Smooth muscle cell (in vitro differentiated cells): ENCODE data around the gene ADARB1. TPM values are rescaled to one million over a fixed set of nuclear protein-coding genes. Genes with fewer than 3 reads are reported as not detected.
"Not testable (repeated sequence)": the region's sequence is repeated elsewhere in the genome, so short reads cannot be mapped to it uniquely, and the experiment has no call there.

Experiments
- DNase-seq: peaks from one replicate; lab custom pipeline; 2025; ENCODE audit not compliant: unreplicated experiment; lab: John Stamatoyannopoulos, UW
- H2AFZ ChIP-seq: fragments of 200-600 bp; sonication (generic); 2 replicates; pipeline ENCODE4 v1.6.0; 2016; ENCODE audit warnings: antibody characterized with exemption, low read depth, mild to moderate bottlenecking
- H3F3A ChIP-seq: fragments of 200-600 bp; sonication (generic); 2 replicates; pipeline ENCODE4 v1.6.0; 2017; ENCODE audit warnings: antibody characterized with exemption, low read depth
- H3K27ac ChIP-seq: fragments of 200-600 bp; sonication (generic); 2 replicates; pipeline ENCODE4 v1.5.1; 2016; ENCODE audit warnings: low read depth, mild to moderate bottlenecking
- H3K27me3 ChIP-seq: fragments of 200-600 bp; sonication (generic); 2 replicates; pipeline ENCODE4 v1.6.1; 2016; ENCODE audit warnings: low read depth, mild to moderate bottlenecking
- H3K36me3 ChIP-seq: fragments of 200-600 bp; sonication (generic); 2 replicates; pipeline ENCODE4 v1.5.1; 2016; ENCODE audit warnings: low read depth
- H3K4me1 ChIP-seq: fragments of 200-600 bp; sonication (generic); 2 replicates; pipeline ENCODE4 v1.5.1; 2016; ENCODE audit warnings: low read depth
- H3K4me2 ChIP-seq: fragments of 200-600 bp; sonication (generic); 2 replicates; pipeline ENCODE4 v1.6.0; 2016; ENCODE audit warnings: mild to moderate bottlenecking
- H3K4me3 ChIP-seq: fragments of 200-600 bp; sonication (generic); 2 replicates; pipeline ENCODE4 v1.5.1; 2016; ENCODE audit warnings: mild to moderate bottlenecking
- H3K79me2 ChIP-seq: fragments of 200-600 bp; sonication (generic); 2 replicates; pipeline ENCODE4 v1.6.0; 2016; ENCODE audit warnings: low read depth, mild to moderate bottlenecking
- H3K9ac ChIP-seq: fragments of 200-600 bp; sonication (generic); 2 replicates; pipeline ENCODE4 v1.6.0; 2016; ENCODE audit warnings: low read depth
- H3K9me3 ChIP-seq: fragments of 200-600 bp; sonication (generic); replicated peaks from 2 replicates; pipeline ENCODE4 v1.5.1; 2016; ENCODE audit warnings: low read depth
- H4K20me1 ChIP-seq: fragments of 200-600 bp; sonication (generic); 2 replicates; pipeline ENCODE4 v1.6.0; 2016; ENCODE audit warnings: low read depth
- CTCF ChIP-seq: fragments of 200-600 bp; sonication (generic); IDR thresholded peaks from 2 replicates; pipeline ENCODE4 v1.5.1; 2017; ENCODE audit warnings: borderline replicate concordance, mild to moderate bottlenecking, antibody characterized with exemption; ENCODE audit not compliant: insufficient read depth, poor library complexity, severe bottlenecking
- WGBS: methylation state at CpG from one replicate; pipeline ENCODE4 v1.1.7; 2016; ENCODE audit warnings: low lambda C conversion rate; 5-methylcytosine and 5-hydroxymethylcytosine counted together
- polyA plus RNA-seq: library from polyadenylated mRNA; unstranded; fragments of >200 nt; fragmentation: Nextera tagmentation; extraction: Ambion mirVana; gene quantifications from 2 replicates; pipeline ENCODE4 v1.2.1, GENCODE V29; 2016
- total RNA-seq: library from RNA; depleted of rRNA; stranded (reverse); fragments of >200 nt; gene quantifications from 2 replicates; pipeline ENCODE4 v1.2.3, GENCODE V29; 2014

The ADARB1 gene
- total and polyA plus RNA-seq, 2 experiments from 2014 or later, result 25.6 to 28.9 TPM

GRCh38 chr21:45145146-45145545 is 70.8 kb downstream of the ADARB1 start:
- H3K36me3 ChIP-seq, result no peaks in the 10 kb centered on the region
- no peak overlapping the region for H3K4me2 ChIP-seq
- H4K20me1 ChIP-seq, result peaks cover 74% of the 10 kb centered on the region
- H2AFZ ChIP-seq, result no peak overlapping the region
- no peaks in the 10 kb centered on the region for H3K9me3 ChIP-seq
- H3K79me2 ChIP-seq, result peaks cover 12% of the 10 kb centered on the region
- H3F3A ChIP-seq, result no peaks in the 10 kb centered on the region
- H3K27me3 ChIP-seq, result no peaks in the 10 kb centered on the region
- no peak overlapping the region for H3K27ac ChIP-seq
- 95% methylated on average over 9 of the region's 9 CpGs for WGBS
- no peak overlapping the region for H3K4me3 ChIP-seq
- no peak overlapping the region for H3K9ac ChIP-seq
- H3K4me1 ChIP-seq, result no peaks in the 10 kb centered on the region
- TF ChIP-seq CTCF, result no peak
- no peak for DNase-seq

GRCh38 chr21:45145846-45146245 is 71.5 kb downstream of the ADARB1 start:
- not testable (repeated sequence) for H3K4me1 ChIP-seq, H3K27me3 ChIP-seq, H3F3A ChIP-seq, H3K9me3 ChIP-seq, H2AFZ ChIP-seq, H3K4me2 ChIP-seq, H3K27ac ChIP-seq, H3K79me2 ChIP-seq, DNase-seq, H3K36me3 ChIP-seq, H3K9ac ChIP-seq, H3K4me3 ChIP-seq
- peaks cover 68% of the 10 kb centered on the region for H4K20me1 ChIP-seq
- WGBS, result 96% methylated on average over 17 of the region's 17 CpGs

GRCh38 chr21:45146306-45146705 is 71.9 kb downstream of the ADARB1 start:
- no peak overlapping the region for H3K9ac ChIP-seq
- H3K4me2 ChIP-seq, result no peak overlapping the region
- no peak overlapping the region for H3K27ac ChIP-seq
- no peak overlapping the region for H3K4me3 ChIP-seq
- no peaks in the 10 kb centered on the region for H3F3A ChIP-seq
- peaks cover 68% of the 10 kb centered on the region for H4K20me1 ChIP-seq
- H3K9me3 ChIP-seq, result no peaks in the 10 kb centered on the region
- no peaks in the 10 kb centered on the region for H3K36me3 ChIP-seq
- peaks cover 4% of the 10 kb centered on the region for H3K4me1 ChIP-seq
- no peak overlapping the region for H2AFZ ChIP-seq
- H3K27me3 ChIP-seq, result no peaks in the 10 kb centered on the region
- no peak for TF ChIP-seq CTCF
- peaks cover 5% of the 10 kb centered on the region for H3K79me2 ChIP-seq
- WGBS, result 95% methylated on average over 8 of the region's 8 CpGs
- DNase-seq, result no peak

GRCh38 chr21:45146801-45147200 is 72.4 kb downstream of the ADARB1 start:
- no peak for DNase-seq
- H3K4me1 ChIP-seq, result peaks cover 9% of the 10 kb centered on the region
- WGBS, result 97% methylated on average over 2 of the region's 2 CpGs
- TF ChIP-seq CTCF, result no peak
- H3K79me2 ChIP-seq, result peaks cover 5% of the 10 kb centered on the region
- no peak overlapping the region for H3K27ac ChIP-seq
- peaks cover 69% of the 10 kb centered on the region for H4K20me1 ChIP-seq
- H3K4me3 ChIP-seq, result no peak overlapping the region
- no peaks in the 10 kb centered on the region for H3K9me3 ChIP-seq
- H2AFZ ChIP-seq, result no peak overlapping the region
- no peak overlapping the region for H3K9ac ChIP-seq
- no peaks in the 10 kb centered on the region for H3K36me3 ChIP-seq
- H3F3A ChIP-seq, result no peaks in the 10 kb centered on the region
- H3K27me3 ChIP-seq, result no peaks in the 10 kb centered on the region
- no peak overlapping the region for H3K4me2 ChIP-seq
